HEK293T (cell line): ENCODE data around the gene GRIFIN.

Experiments used
- FOXM1 ChIP-seq: fragments of 450-650 bp; IDR thresholded peaks from 2 replicates; pipeline ENCODE4 v1.6.1; 2017; ENCODE audit warnings: mild to moderate bottlenecking, borderline replicate concordance
- HDGF ChIP-seq: fragments of 450-650 bp; IDR thresholded peaks from 2 replicates; pipeline ENCODE4 v1.6.1; 2017; ENCODE audit warnings: antibody characterized with exemption, borderline replicate concordance

DNA sequence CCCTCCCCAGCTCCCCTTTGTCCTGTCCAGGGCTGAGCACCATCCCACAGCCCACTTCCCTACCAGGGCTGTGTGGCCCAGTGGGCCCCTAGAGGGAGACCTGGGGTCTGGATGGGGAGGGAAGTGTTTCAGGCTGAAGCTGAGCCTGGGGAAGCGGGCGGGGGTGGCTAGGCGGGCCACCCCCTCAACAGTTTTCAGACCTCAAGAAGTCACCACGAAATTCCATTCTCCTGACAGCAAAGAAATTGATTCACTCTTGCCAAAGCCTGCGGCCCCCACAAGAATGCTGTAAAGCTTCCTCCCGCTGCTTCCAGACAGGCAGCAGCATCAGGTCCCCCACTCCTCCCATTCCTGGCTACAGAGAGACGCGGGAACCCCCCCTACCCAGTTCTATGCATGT, 40.8 kb upstream of the GRIFIN start:
- TF ChIP-seq FOXM1, result no peak
- no peak for TF ChIP-seq HDGF
